BJ (cell line): ENCODE data around the gene QSER1. TPM values are rescaled to one million over a fixed set of nuclear protein-coding genes. Genes with fewer than 3 reads are reported as not detected.
"Not testable (repeated sequence)": the region's sequence is repeated elsewhere in the genome, so short reads cannot be mapped to it uniquely, and the experiment has no call there.

Experiments
- CTCF ChIA-PET: fragments of 350-600 bp; formaldehyde crosslinking; extraction: SDS; loops from one replicate; lab custom pipeline; 2021; ENCODE audit warnings: antibody characterized with exemption, inconsistent platforms; lab: Yijun Ruan, JAX
- POLR2A ChIA-PET: fragments of 300-600 bp; sonication (Branson Sonifier 250); formaldehyde crosslinking; extraction: SDS; loops from one replicate; lab custom pipeline; 2021; ENCODE audit warnings: antibody characterized with exemption; lab: Charles Lee
- DNase-seq: peaks from one replicate; pipeline ENCODE4 v3.0.0-alpha.2; 2011; ENCODE audit warnings: low read depth
- H3K27me3 ChIP-seq: 2 replicates; pipeline ENCODE4 v1.6.0; 2011; ENCODE audit warnings: low read length; ENCODE audit not compliant: control insufficient read depth, insufficient read depth
- H3K36me3 ChIP-seq: 2 replicates; pipeline ENCODE4 v1.5.1; 2011; ENCODE audit warnings: low read length; ENCODE audit not compliant: control insufficient read depth, insufficient read depth
- H3K4me3 ChIP-seq: 2 replicates; pipeline ENCODE4 v1.5.1; 2011; ENCODE audit warnings: low read depth, mild to moderate bottlenecking, control low read depth, low read length
- CTCF ChIP-seq: IDR thresholded peaks from 2 replicates; pipeline ENCODE4 v1.5.1; 2011; ENCODE audit warnings: low read depth, mild to moderate bottlenecking, control low read depth, inconsistent platforms, low read length, moderate library complexity; ENCODE audit not compliant: insufficient read depth
- polyA plus RNA-seq: library from polyadenylated mRNA; depleted of rRNA; stranded (reverse); fragments of >200 nt; gene quantifications from 2 replicates; pipeline ENCODE4 v1.2.3, GENCODE V29; 2011

Gene QSER1
- polyA plus RNA-seq, 1 experiment, result 3.9 TPM

GRCh38 chr11:32921204-32921603 lies 28.6 kb downstream of the QSER1 start:
- POLR2A ChIA-PET, result no interaction called here

GRCh38 chr11:32931606-32932005 lies 39.0 kb downstream of the QSER1 start:
- CTCF ChIA-PET, result interaction anchor here (0.7 kb wide), 1 partner anchor 819 kb away, joined by 3 read pairs; no protein-coding TSS in a partner anchor
- no peak for TF ChIP-seq CTCF

More at GRCh38 chr11:32921204-32921603, 28.6 kb downstream of the QSER1 start:
- Histone ChIP-seq H3K36me3 (no peaks in the 10 kb centered on the region), H3K27me3 (no peaks in the 10 kb centered on the region), H3K4me3 (no peak overlapping the region)
- CTCF ChIA-PET, result no interaction called here
- DNase-seq, result no peak
- TF ChIP-seq CTCF, result no peak

GRCh38 chr11:32932196-32932595 lies 39.6 kb downstream of the QSER1 start:
- DNase-seq, result no peak
- Histone ChIP-seq H3K36me3 (peaks cover 10% of the 10 kb centered on the region), H3K4me3 (no peak overlapping the region), H3K27me3 (no peaks in the 10 kb centered on the region)
- POLR2A ChIA-PET, result no interaction called here
- TF ChIP-seq CTCF, result no peak
- CTCF ChIA-PET, result interaction anchor here (1.0 kb wide), 1 partner anchor 29 kb away, joined by 4 read pairs; no protein-coding TSS in a partner anchor

More at GRCh38 chr11:32931606-32932005, 39.0 kb downstream of the QSER1 start:
- Histone ChIP-seq H3K36me3 (peaks cover 10% of the 10 kb centered on the region), H3K4me3 (no peak overlapping the region), H3K27me3 (no peaks in the 10 kb centered on the region)
- DNase-seq, result no peak
- POLR2A ChIA-PET, result interaction anchor here (0.6 kb wide), 1 partner anchor 13 kb away, joined by 4 read pairs; no protein-coding TSS in a partner anchor

- ChIA-PET POLR2A (no interaction called here), CTCF (interaction anchor here (0.6 to 1.2 kb wide), 2 partner anchors 10 to 31 kb away, joined by 3 read pairs; no protein-coding TSS in a partner anchor)
- Histone ChIP-seq H3K4me3 (no peak overlapping the region), H3K27me3 (no peaks in the 10 kb centered on the region), H3K36me3 (peaks cover 10% of the 10 kb centered on the region)
- no peak for TF ChIP-seq CTCF
- DNase-seq, result no peak
Observed at GRCh38 chr11:32935462-32936029, 42.9 kb downstream of the QSER1 start.

- H3K4me3 ChIP-seq, H3K27me3 ChIP-seq, H3K36me3 ChIP-seq, DNase-seq, POLR2A ChIA-PET: not testable (repeated sequence)
- CTCF ChIA-PET, result interaction anchor here (0.6 kb wide), 1 partner anchor 32 kb away, joined by 3 read pairs; no protein-coding TSS in a partner anchor
Observed at GRCh38 chr11:32936178-32936577, 43.6 kb downstream of the QSER1 start.

- H3K27me3 ChIP-seq, DNase-seq, CTCF ChIA-PET, H3K4me3 ChIP-seq, POLR2A ChIA-PET, H3K36me3 ChIP-seq: not testable (repeated sequence)
Observed at GRCh38 chr11:32937283-32937682, 44.7 kb downstream of the QSER1 start.
